ENCODE results near the gene KIR3DL3.
"Not testable (repeated sequence)": the region's sequence is repeated elsewhere in the genome, so short reads cannot be mapped to it uniquely, and the experiment has no call there.

DNA sequence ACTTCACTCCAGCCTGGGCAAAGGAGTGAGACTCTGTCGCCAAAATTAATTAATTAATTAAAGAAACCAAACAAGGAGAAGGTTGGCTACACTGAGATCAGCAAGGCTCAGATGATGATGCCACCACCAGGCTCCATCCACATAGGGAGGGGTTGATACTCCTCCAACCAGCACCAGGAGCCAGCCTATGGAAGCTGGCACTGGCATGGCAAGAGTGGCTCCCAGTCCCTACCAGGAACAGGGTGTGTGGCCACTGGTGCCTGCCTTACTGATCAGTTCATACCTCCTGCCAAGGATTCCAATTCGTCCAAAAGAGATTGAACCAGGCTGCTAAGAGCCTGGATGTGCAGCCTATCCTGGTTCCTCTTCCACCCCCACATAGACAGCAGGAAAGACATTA, 48.4 kb downstream of the KIR3DL3 start:
- TF ChIP-seq CTCF (conservative IDR thresholded peaks at IDR 0.05); ZFX (IDR thresholded peaks at IDR 0.05): not testable (repeated sequence)

All from C4-2B (cell line).